ENCODE results near the gene DRC1. TPM values are rescaled to one million over a fixed set of nuclear protein-coding genes. Genes with fewer than 3 reads are reported as not detected.

Gene DRC1
- total and polyA plus RNA-seq, 2 of the 13 experiments (the other 11 are each of a cell fraction or from before 2014, with no cell fraction given): 0.07 TPM; not detected in 1

DNA sequence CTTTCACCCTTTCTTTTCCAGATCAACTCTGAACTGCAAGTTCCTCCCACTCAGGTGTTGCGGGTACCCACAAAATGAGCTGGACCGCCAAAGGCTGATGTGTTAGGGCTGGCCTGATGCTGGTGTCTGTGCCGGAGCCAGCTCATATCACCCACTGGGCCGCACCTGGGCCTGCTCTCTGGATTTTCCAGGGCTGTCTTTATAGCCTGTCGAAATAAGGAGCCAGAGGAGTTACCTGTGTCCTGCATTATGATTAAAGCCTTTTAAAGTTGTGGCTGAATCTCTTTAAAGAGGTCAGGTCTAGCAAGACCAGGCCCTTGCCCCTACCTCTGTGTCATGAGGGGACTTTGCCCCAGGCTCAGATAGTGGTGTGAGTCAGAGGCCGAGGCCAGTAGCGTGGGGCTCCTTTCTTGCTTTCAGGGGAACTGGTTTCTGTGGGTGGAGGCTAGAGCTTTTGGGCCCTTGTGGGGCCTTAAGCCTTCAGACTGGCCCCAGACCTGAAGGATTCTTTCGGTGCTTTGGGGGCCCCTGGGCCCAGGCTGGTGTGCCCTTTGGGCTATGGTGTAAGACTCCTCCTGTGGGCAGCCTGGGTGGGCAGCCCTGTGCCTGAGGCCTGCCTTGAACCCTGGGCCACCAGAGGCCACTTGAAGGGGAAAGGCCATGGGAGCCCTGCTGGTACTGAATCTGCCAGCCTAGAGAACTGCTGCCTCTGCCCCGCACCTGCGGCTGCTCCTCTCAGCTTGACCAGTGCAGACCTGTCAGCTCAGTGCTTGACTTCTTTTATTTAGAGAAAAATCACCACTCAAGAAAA is 54.9 kb downstream of the DRC1 start (continued):
- TF ChIP-seq, protein P1, sequence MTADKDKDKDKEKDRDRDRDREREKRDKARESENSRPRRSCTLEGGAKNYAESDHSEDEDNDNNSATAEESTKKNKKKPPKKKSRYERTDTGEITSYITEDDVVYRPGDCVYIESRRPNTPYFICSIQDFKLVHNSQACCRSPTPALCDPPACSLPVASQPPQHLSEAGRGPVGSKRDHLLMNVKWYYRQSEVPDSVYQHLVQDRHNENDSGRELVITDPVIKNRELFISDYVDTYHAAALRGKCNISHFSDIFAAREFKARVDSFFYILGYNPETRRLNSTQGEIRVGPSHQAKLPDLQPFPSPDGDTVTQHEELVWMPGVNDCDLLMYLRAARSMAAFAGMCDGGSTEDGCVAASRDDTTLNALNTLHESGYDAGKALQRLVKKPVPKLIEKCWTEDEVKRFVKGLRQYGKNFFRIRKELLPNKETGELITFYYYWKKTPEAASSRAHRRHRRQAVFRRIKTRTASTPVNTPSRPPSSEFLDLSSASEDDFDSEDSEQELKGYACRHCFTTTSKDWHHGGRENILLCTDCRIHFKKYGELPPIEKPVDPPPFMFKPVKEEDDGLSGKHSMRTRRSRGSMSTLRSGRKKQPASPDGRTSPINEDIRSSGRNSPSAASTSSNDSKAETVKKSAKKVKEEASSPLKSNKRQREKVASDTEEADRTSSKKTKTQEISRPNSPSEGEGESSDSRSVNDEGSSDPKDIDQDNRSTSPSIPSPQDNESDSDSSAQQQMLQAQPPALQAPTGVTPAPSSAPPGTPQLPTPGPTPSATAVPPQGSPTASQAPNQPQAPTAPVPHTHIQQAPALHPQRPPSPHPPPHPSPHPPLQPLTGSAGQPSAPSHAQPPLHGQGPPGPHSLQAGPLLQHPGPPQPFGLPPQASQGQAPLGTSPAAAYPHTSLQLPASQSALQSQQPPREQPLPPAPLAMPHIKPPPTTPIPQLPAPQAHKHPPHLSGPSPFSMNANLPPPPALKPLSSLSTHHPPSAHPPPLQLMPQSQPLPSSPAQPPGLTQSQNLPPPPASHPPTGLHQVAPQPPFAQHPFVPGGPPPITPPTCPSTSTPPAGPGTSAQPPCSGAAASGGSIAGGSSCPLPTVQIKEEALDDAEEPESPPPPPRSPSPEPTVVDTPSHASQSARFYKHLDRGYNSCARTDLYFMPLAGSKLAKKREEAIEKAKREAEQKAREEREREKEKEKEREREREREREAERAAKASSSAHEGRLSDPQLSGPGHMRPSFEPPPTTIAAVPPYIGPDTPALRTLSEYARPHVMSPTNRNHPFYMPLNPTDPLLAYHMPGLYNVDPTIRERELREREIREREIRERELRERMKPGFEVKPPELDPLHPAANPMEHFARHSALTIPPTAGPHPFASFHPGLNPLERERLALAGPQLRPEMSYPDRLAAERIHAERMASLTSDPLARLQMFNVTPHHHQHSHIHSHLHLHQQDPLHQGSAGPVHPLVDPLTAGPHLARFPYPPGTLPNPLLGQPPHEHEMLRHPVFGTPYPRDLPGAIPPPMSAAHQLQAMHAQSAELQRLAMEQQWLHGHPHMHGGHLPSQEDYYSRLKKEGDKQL (CRISPR knock-in tag; IDR thresholded peaks at IDR 0.05; ENCODE audit: low read depth): 0 out of 2 replicates have a peak, but pooled peaks have one; percentile 24
- TF ChIP-seq ZNF441 (CRISPR knock-in tag; IDR thresholded peaks at IDR 0.05; ENCODE audit: borderline replicate concordance): peak; percentile 81; the same call in 1 of the 2 replicates
- TF ChIP-seq NBN (conservative IDR thresholded peaks at IDR 0.05): no peak
- TF ChIP-seq, protein P2, sequence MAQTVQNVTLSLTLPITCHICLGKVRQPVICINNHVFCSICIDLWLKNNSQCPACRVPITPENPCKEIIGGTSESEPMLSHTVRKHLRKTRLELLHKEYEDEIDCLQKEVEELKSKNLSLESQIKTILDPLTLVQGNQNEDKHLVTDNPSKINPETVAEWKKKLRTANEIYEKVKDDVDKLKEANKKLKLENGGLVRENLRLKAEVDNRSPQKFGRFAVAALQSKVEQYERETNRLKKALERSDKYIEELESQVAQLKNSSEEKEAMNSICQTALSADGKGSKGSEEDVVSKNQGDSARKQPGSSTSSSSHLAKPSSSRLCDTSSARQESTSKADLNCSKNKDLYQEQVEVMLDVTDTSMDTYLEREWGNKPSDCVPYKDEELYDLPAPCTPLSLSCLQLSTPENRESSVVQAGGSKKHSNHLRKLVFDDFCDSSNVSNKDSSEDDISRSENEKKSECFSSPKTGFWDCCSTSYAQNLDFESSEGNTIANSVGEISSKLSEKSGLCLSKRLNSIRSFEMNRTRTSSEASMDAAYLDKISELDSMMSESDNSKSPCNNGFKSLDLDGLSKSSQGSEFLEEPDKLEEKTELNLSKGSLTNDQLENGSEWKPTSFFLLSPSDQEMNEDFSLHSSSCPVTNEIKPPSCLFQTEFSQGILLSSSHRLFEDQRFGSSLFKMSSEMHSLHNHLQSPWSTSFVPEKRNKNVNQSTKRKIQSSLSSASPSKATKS (CRISPR knock-in tag; IDR thresholded peaks at IDR 0.05): no peak
- peak; percentile 46; the same call in 1 of the 2 replicates for TF ChIP-seq FOXO1 (CRISPR knock-in tag; IDR thresholded peaks at IDR 0.05)
- TF ChIP-seq SMYD3 (CRISPR knock-in tag; IDR thresholded peaks at IDR 0.05): no peak
- 0 out of 2 replicates have a peak, but pooled peaks have one; percentile 44 for TF ChIP-seq BHLHE40 (IDR thresholded peaks at IDR 0.05; ENCODE audit: low read length)
- TF ChIP-seq ZFP36 (IDR thresholded peaks at IDR 0.05; ENCODE audit: borderline replicate concordance, low read depth, low read length, partially characterized antibody): no peak
- TF ChIP-seq SPEN (CRISPR knock-in tag; IDR thresholded peaks at IDR 0.05; ENCODE audit: low read depth): no peak
- TF ChIP-seq ZNF329 (CRISPR knock-in tag; IDR thresholded peaks at IDR 0.05; ENCODE audit: low read depth): no peak
- no peak for TF ChIP-seq ZNF256 (CRISPR knock-in tag; conservative IDR thresholded peaks at IDR 0.05)
- TF ChIP-seq ZNF562 (CRISPR knock-in tag; IDR thresholded peaks at IDR 0.05; ENCODE audit: borderline replicate concordance): no peak
- no peak for TF ChIP-seq MTF1 (CRISPR knock-in tag; IDR thresholded peaks at IDR 0.05)
- TF ChIP-seq HNF1B (CRISPR knock-in tag; IDR thresholded peaks at IDR 0.05): peak; percentile 66
- no peak for TF ChIP-seq PBX2 (CRISPR knock-in tag; IDR thresholded peaks at IDR 0.05)
